ENCODE results near the gene TNPO3.
"Not testable (repeated sequence)": the region's sequence is repeated elsewhere in the genome, so short reads cannot be mapped to it uniquely, and the experiment has no call there.

Gene TNPO3

GRCh38 chr7:128920913-128921582, 133.9 kb downstream of the TNPO3 start:
- DNase-seq (ENCODE audit: low spot score), result no peak

- DNase-seq (ENCODE audit: low spot score), result no peak
Measured at GRCh38 chr7:128919881-128920799, 134.8 kb downstream of the TNPO3 start.

- no peak for DNase-seq (ENCODE audit: low spot score)
Measured at GRCh38 chr7:128919241-128919640, 135.7 kb downstream of the TNPO3 start.

GRCh38 chr7:128918016-128918665, 136.8 kb downstream of the TNPO3 start:
- no peak for DNase-seq (ENCODE audit: low spot score)

- no peak for DNase-seq (ENCODE audit: low spot score)
Measured at GRCh38 chr7:128917122-128917521, 137.8 kb downstream of the TNPO3 start.

- DNase-seq (ENCODE audit: low spot score), result no peak
Measured at GRCh38 chr7:128916643-128916915, 138.3 kb downstream of the TNPO3 start.

- no peak for DNase-seq (ENCODE audit: low spot score)
Measured at GRCh38 chr7:128915841-128916642, 138.9 kb downstream of the TNPO3 start.

GRCh38 chr7:128915271-128915819, 139.6 kb downstream of the TNPO3 start:
- DNase-seq (ENCODE audit: low spot score), result no peak

- DNase-seq (ENCODE audit: low spot score), result no peak
Measured at GRCh38 chr7:128914566-128915151, 140.3 kb downstream of the TNPO3 start.

- no peak for DNase-seq (ENCODE audit: low spot score)
Measured at GRCh38 chr7:128913870-128914565, 140.9 kb downstream of the TNPO3 start.

- DNase-seq (ENCODE audit: low spot score), result not testable (repeated sequence)
Measured at GRCh38 chr7:128912709-128913495, 142.0 kb downstream of the TNPO3 start.

GRCh38 chr7:128912281-128912680, 142.6 kb downstream of the TNPO3 start:
- no peak for DNase-seq (ENCODE audit: low spot score)

- no peak for DNase-seq (ENCODE audit: low spot score)
Measured at GRCh38 chr7:128911423-128912031, 143.4 kb downstream of the TNPO3 start.

GRCh38 chr7:128910569-128910945, 144.4 kb downstream of the TNPO3 start, which contains the start of gene KCP:
TSS of gene KCP (minus strand) at chr7:128910709. CDS start at chr7:128910676, 33 bp downstream.
- DNase-seq (ENCODE audit: low spot score), result no peak

GRCh38 chr7:128909625-128910568, 145.0 kb downstream of the TNPO3 start:
- peak; percentile 74 for DNase-seq (ENCODE audit: low spot score)

GRCh38 chr7:128908750-128909624, 145.9 kb downstream of the TNPO3 start:
- no peak for DNase-seq (ENCODE audit: low spot score)

All from AG08396 (cell line).